ENCODE results near the gene ANKRD53. TPM values are rescaled to one million over a fixed set of nuclear protein-coding genes. Genes with fewer than 3 reads are reported as not detected.

Gene ANKRD53
- total and polyA plus RNA-seq, 4 donors = 0.88 to 5.0 (median 2.6) TPM

GRCh38 chr2:70954886-70955285 lies 23.5 kb upstream of the ANKRD53 start:
- ATAC-seq (ENCODE audit: low FRiP score) (no peak), DNase-seq (peak in 1 of 2 donors; percentile 55)
- intact Hi-C loops (cut with DNase I) = no loop called here

GRCh38 chr2:70956141-70956540 lies 22.3 kb upstream of the ANKRD53 start:
- no peaks in the 10 kb centered on the region for H3K36me3 ChIP-seq (ENCODE audit: control insufficient read depth in 1 of 2, insufficient read depth in 2 of 2, low read length in 1 of 2)
- H3K4me1 ChIP-seq (ENCODE audit: control insufficient read depth in 1 of 2, insufficient read depth in 2 of 2, low read length in 2 of 2) = no peaks in the 10 kb centered on the region
- no peaks in the 10 kb centered on the region for H3K9me3 ChIP-seq (ENCODE audit: control insufficient read depth, low read length)
- DNase-seq (peak in 1 of 2 donors; percentile 13), ATAC-seq (ENCODE audit: low FRiP score) (no peak)
- H3K27ac ChIP-seq (ENCODE audit: low read depth in 1 of 2, low read length in 2 of 2) = no peak overlapping the region
- H3K27me3 ChIP-seq (ENCODE audit: control insufficient read depth in 1 of 2, insufficient read depth in 2 of 2, low read length in 1 of 2) = no peaks in the 10 kb centered on the region
- intact Hi-C loops (cut with DNase I) = no loop called here
- H3K4me3 ChIP-seq (ENCODE audit: low read length in 2 of 2) = no peak overlapping the region
- 92 to 96% methylated on average over 2 of the region's 2 CpGs for WGBS, 2 donors

More at GRCh38 chr2:70954886-70955285, 23.5 kb upstream of the ANKRD53 start:
- H3K4me1 ChIP-seq (ENCODE audit: control insufficient read depth in 1 of 2, insufficient read depth in 2 of 2, low read length in 2 of 2) = no peaks in the 10 kb centered on the region
- no peak overlapping the region for H3K27ac ChIP-seq (ENCODE audit: low read depth in 1 of 2, low read length in 2 of 2)
- H3K36me3 ChIP-seq (ENCODE audit: control insufficient read depth in 1 of 2, insufficient read depth in 2 of 2, low read length in 1 of 2) = no peaks in the 10 kb centered on the region
- no peaks in the 10 kb centered on the region for H3K9me3 ChIP-seq (ENCODE audit: control insufficient read depth, low read length)
- 86% methylated on average over 7 of the region's 7 CpGs for WGBS, 2 donors
- H3K27me3 ChIP-seq (ENCODE audit: control insufficient read depth in 1 of 2, insufficient read depth in 2 of 2, low read length in 1 of 2) = no peaks in the 10 kb centered on the region
- H3K4me3 ChIP-seq (ENCODE audit: low read length in 2 of 2) = no peak overlapping the region

- Histone ChIP-seq H3K4me1 (ENCODE audit: control insufficient read depth in 1 of 2, insufficient read depth in 2 of 2, low read length in 2 of 2) (no peaks in the 10 kb centered on the region), H3K27ac (ENCODE audit: low read depth in 1 of 2, low read length in 2 of 2) (no peak overlapping the region), H3K9me3 (ENCODE audit: control insufficient read depth, low read length) (no peaks in the 10 kb centered on the region), H3K36me3 (ENCODE audit: control insufficient read depth in 1 of 2, insufficient read depth in 2 of 2, low read length in 1 of 2) (no peaks in the 10 kb centered on the region), H3K27me3 (ENCODE audit: control insufficient read depth in 1 of 2, insufficient read depth in 2 of 2, low read length in 1 of 2) (no peaks in the 10 kb centered on the region), H3K4me3 (ENCODE audit: low read length in 2 of 2) (no peak overlapping the region)
- ATAC-seq (ENCODE audit: low FRiP score) (no peak), DNase-seq (peak in 1 of 2 donors; percentile 22)
- 85 to 87% methylated on average over 6 of the region's 6 CpGs for WGBS, 2 donors
- intact Hi-C loops (cut with DNase I) = no loop called here
Observed at GRCh38 chr2:70957798-70958197, 20.6 kb upstream of the ANKRD53 start.

GRCh38 chr2:70958759-70959158 lies 19.7 kb upstream of the ANKRD53 start:
- peak in 1 of 2 donors; percentile 38 for DNase-seq

GRCh38 chr2:70959271-70959761 lies 19.1 kb upstream of the ANKRD53 start:
- H3K36me3 ChIP-seq (ENCODE audit: control insufficient read depth in 1 of 2, insufficient read depth in 2 of 2, low read length in 1 of 2) = no peaks in the 10 kb centered on the region
- H3K27me3 ChIP-seq (ENCODE audit: control insufficient read depth in 1 of 2, insufficient read depth in 2 of 2, low read length in 1 of 2) = no peaks in the 10 kb centered on the region
- ATAC-seq (ENCODE audit: low FRiP score) (no peak), DNase-seq (peak in 1 of 2 donors; percentile 44)
- H3K27ac ChIP-seq (ENCODE audit: low read depth in 1 of 2, low read length in 2 of 2) = no peak overlapping the region
- 95 to 96% methylated on average over 9 of the region's 9 CpGs for WGBS, 2 donors
- no peak overlapping the region for H3K4me3 ChIP-seq (ENCODE audit: low read length in 2 of 2)
- H3K9me3 ChIP-seq (ENCODE audit: control insufficient read depth, low read length) = no peaks in the 10 kb centered on the region
- H3K4me1 ChIP-seq (ENCODE audit: control insufficient read depth in 1 of 2, insufficient read depth in 2 of 2, low read length in 2 of 2) = no peaks in the 10 kb centered on the region
- intact Hi-C loops (cut with DNase I) = no loop called here

More at GRCh38 chr2:70958759-70959158, 19.7 kb upstream of the ANKRD53 start:
- no peak overlapping the region for H3K4me3 ChIP-seq (ENCODE audit: low read length in 2 of 2)
- H3K36me3 ChIP-seq (ENCODE audit: control insufficient read depth in 1 of 2, insufficient read depth in 2 of 2, low read length in 1 of 2) = no peaks in the 10 kb centered on the region
- H3K9me3 ChIP-seq (ENCODE audit: control insufficient read depth, low read length) = no peaks in the 10 kb centered on the region
- no peak for ATAC-seq (ENCODE audit: low FRiP score)
- H3K27me3 ChIP-seq (ENCODE audit: control insufficient read depth in 1 of 2, insufficient read depth in 2 of 2, low read length in 1 of 2) = no peaks in the 10 kb centered on the region
- WGBS, 2 donors = 96 to 98% methylated on average over 6 of the region's 6 CpGs
- H3K4me1 ChIP-seq (ENCODE audit: control insufficient read depth in 1 of 2, insufficient read depth in 2 of 2, low read length in 2 of 2) = no peaks in the 10 kb centered on the region
- intact Hi-C loops (cut with DNase I) = no loop called here
- H3K27ac ChIP-seq (ENCODE audit: low read depth in 1 of 2, low read length in 2 of 2) = no peak overlapping the region

- Histone ChIP-seq H3K27me3 (ENCODE audit: control insufficient read depth in 1 of 2, insufficient read depth in 2 of 2, low read length in 1 of 2) (no peaks in the 10 kb centered on the region), H3K9me3 (ENCODE audit: control insufficient read depth, low read length) (no peaks in the 10 kb centered on the region), H3K4me3 (ENCODE audit: low read length in 2 of 2) (no peak overlapping the region), H3K36me3 (ENCODE audit: control insufficient read depth in 1 of 2, insufficient read depth in 2 of 2, low read length in 1 of 2) (no peaks in the 10 kb centered on the region), H3K27ac (ENCODE audit: low read depth in 1 of 2, low read length in 2 of 2) (no peak overlapping the region), H3K4me1 (ENCODE audit: control insufficient read depth in 1 of 2, insufficient read depth in 2 of 2, low read length in 2 of 2) (no peaks in the 10 kb centered on the region)
- no peak for ATAC-seq (ENCODE audit: low FRiP score)
- DNase-seq = peak in 1 of 2 donors; percentile 52
- intact Hi-C loops (cut with DNase I) = loop anchor here in 1 of 2 donors (5.0 kb wide), 1 partner anchor 42 kb away; no protein-coding TSS in a partner anchor
- 88% methylated on average over 16 to 17 of the region's 17 CpGs for WGBS, 2 donors
Observed at GRCh38 chr2:70959851-70960832, 18.3 kb upstream of the ANKRD53 start.

GRCh38 chr2:70960833-70961647 lies 17.4 kb upstream of the ANKRD53 start:
- DNase-seq (peak in 1 of 2 donors; percentile 61), ATAC-seq (ENCODE audit: low FRiP score) (no peak)
- H3K4me3 ChIP-seq (ENCODE audit: low read length in 2 of 2) = no peak overlapping the region
- H3K27me3 ChIP-seq (ENCODE audit: control insufficient read depth in 1 of 2, insufficient read depth in 2 of 2, low read length in 1 of 2) = no peaks in the 10 kb centered on the region
- no peaks in the 10 kb centered on the region for H3K36me3 ChIP-seq (ENCODE audit: control insufficient read depth in 1 of 2, insufficient read depth in 2 of 2, low read length in 1 of 2)
- H3K27ac ChIP-seq (ENCODE audit: low read depth in 1 of 2, low read length in 2 of 2) = no peak overlapping the region
- intact Hi-C loops (cut with DNase I) = loop anchor here in 1 of 2 donors (5.0 kb wide), 1 partner anchor 41 kb away; no protein-coding TSS in a partner anchor
- 76% methylated on average over 14 of the region's 14 CpGs for WGBS, 2 donors
- no peaks in the 10 kb centered on the region for H3K9me3 ChIP-seq (ENCODE audit: control insufficient read depth, low read length)
- no peaks in the 10 kb centered on the region for H3K4me1 ChIP-seq (ENCODE audit: control insufficient read depth in 1 of 2, insufficient read depth in 2 of 2, low read length in 2 of 2)

- Histone ChIP-seq H3K9me3 (ENCODE audit: control insufficient read depth, low read length) (no peaks in the 10 kb centered on the region), H3K27me3 (ENCODE audit: control insufficient read depth in 1 of 2, insufficient read depth in 2 of 2, low read length in 1 of 2) (no peaks in the 10 kb centered on the region), H3K36me3 (ENCODE audit: control insufficient read depth in 1 of 2, insufficient read depth in 2 of 2, low read length in 1 of 2) (no peaks in the 10 kb centered on the region), H3K4me3 (ENCODE audit: low read length in 2 of 2) (no peak overlapping the region), H3K27ac (ENCODE audit: low read depth in 1 of 2, low read length in 2 of 2) (no peak overlapping the region), H3K4me1 (ENCODE audit: control insufficient read depth in 1 of 2, insufficient read depth in 2 of 2, low read length in 2 of 2) (no peaks in the 10 kb centered on the region)
- intact Hi-C loops (cut with DNase I) = loop anchor here in 1 of 2 donors (5.0 kb wide), 1 partner anchor 41 kb away; no protein-coding TSS in a partner anchor
- DNase-seq (peak in 1 of 2 donors; percentile 38), ATAC-seq (ENCODE audit: low FRiP score) (no peak)
- 87 to 88% methylated on average over 4 of the region's 4 CpGs for WGBS, 2 donors
Observed at GRCh38 chr2:70961648-70961994, 16.8 kb upstream of the ANKRD53 start.

Data from aorta (tissue), 5 donors.